ENCODE results near the gene UBASH3A.

DNA sequence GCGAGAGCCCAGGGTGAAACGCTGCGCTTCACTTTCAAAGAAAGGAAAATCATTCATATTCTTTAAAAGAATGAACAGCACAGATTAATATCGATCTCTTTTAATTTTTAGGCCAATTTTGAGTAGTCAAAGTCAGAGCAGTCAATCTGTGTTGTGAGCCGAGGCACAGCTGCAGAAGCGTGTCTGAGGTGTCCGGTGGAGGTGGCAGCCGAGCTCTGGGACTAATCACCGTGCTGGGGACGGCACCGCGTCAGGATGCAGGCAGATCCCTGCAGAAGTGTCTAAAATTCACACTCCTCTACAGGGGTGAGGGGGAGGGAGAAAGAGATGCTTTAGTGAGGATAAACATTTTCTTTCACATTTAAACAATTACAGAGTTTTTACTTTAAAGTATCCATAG lies 41.5 kb upstream of the UBASH3A start:
- TF ChIP-seq, protein P1, sequence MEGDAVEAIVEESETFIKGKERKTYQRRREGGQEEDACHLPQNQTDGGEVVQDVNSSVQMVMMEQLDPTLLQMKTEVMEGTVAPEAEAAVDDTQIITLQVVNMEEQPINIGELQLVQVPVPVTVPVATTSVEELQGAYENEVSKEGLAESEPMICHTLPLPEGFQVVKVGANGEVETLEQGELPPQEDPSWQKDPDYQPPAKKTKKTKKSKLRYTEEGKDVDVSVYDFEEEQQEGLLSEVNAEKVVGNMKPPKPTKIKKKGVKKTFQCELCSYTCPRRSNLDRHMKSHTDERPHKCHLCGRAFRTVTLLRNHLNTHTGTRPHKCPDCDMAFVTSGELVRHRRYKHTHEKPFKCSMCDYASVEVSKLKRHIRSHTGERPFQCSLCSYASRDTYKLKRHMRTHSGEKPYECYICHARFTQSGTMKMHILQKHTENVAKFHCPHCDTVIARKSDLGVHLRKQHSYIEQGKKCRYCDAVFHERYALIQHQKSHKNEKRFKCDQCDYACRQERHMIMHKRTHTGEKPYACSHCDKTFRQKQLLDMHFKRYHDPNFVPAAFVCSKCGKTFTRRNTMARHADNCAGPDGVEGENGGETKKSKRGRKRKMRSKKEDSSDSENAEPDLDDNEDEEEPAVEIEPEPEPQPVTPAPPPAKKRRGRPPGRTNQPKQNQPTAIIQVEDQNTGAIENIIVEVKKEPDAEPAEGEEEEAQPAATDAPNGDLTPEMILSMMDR (conservative IDR thresholded peaks at IDR 0.05; ENCODE audit: low read length) = no peak
- TF ChIP-seq EZH2phosphoT487 (IDR thresholded peaks at IDR 0.05; ENCODE audit: borderline replicate concordance, low read depth, low read length) = no peak
